ENCODE measurements around the gene GTPBP3.

- TF ChIP-seq TCF7L2 (IDR thresholded peaks at IDR 0.05; ENCODE audit: borderline replicate concordance, extremely low read depth, insufficient read depth, insufficient read length) (no peak), FOSL1 (IDR thresholded peaks at IDR 0.05; ENCODE audit: low read depth) (no peak), CEBPB (IDR thresholded peaks at IDR 0.05; ENCODE audit: low read depth) (no peak), POLR2A (IDR thresholded peaks at IDR 0.05; ENCODE audit: borderline replicate concordance, extremely low read depth, insufficient read depth, insufficient read length) (peak; percentile 46), RAD21 (IDR thresholded peaks at IDR 0.05; ENCODE audit: low read depth) (no peak), POLR2AphosphoS5 (IDR thresholded peaks at IDR 0.05; ENCODE audit: low read depth, low read length) (peak; percentile 61), ZBTB33 (IDR thresholded peaks at IDR 0.05; ENCODE audit: extremely low read depth, insufficient replicate concordance, low read length) (no peak), SP1 (IDR thresholded peaks at IDR 0.05; ENCODE audit: low read depth) (peak; percentile 96), SRF (IDR thresholded peaks at IDR 0.05; ENCODE audit: low read depth) (0 out of 2 replicates have a peak, but pooled peaks have one; percentile 43)
- TF ChIP-seq, protein P1, sequence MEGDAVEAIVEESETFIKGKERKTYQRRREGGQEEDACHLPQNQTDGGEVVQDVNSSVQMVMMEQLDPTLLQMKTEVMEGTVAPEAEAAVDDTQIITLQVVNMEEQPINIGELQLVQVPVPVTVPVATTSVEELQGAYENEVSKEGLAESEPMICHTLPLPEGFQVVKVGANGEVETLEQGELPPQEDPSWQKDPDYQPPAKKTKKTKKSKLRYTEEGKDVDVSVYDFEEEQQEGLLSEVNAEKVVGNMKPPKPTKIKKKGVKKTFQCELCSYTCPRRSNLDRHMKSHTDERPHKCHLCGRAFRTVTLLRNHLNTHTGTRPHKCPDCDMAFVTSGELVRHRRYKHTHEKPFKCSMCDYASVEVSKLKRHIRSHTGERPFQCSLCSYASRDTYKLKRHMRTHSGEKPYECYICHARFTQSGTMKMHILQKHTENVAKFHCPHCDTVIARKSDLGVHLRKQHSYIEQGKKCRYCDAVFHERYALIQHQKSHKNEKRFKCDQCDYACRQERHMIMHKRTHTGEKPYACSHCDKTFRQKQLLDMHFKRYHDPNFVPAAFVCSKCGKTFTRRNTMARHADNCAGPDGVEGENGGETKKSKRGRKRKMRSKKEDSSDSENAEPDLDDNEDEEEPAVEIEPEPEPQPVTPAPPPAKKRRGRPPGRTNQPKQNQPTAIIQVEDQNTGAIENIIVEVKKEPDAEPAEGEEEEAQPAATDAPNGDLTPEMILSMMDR (IDR thresholded peaks at IDR 0.05 in 2 of 3, conservative IDR thresholded peaks at IDR 0.05 in 1 of 3; ENCODE audit: borderline replicate concordance in 1 of 3, insufficient read depth in 1 of 3, low read depth in 2 of 3, low read length in 2 of 3): peak in 2 of 3 experiments; percentile 50 to 54; a peak in 3 of 6 replicates
- TF ChIP-seq, protein P2, sequence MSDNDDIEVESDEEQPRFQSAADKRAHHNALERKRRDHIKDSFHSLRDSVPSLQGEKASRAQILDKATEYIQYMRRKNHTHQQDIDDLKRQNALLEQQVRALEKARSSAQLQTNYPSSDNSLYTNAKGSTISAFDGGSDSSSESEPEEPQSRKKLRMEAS (IDR thresholded peaks at IDR 0.05): no peak; the same call in 1 of the 2 replicates
Observed at GRCh38 chr19:17303167-17303939, 34.0 kb upstream of the GTPBP3 start, which contains the start of gene ABHD8.
